Measurements from ENCODE around the gene IPO9. TPM values are rescaled to one million over a fixed set of nuclear protein-coding genes. Genes with fewer than 3 reads are reported as not detected.
"Not testable (repeated sequence)": the region's sequence is repeated elsewhere in the genome, so short reads cannot be mapped to it uniquely, and the experiment has no call there.

IPO9 gene
- total RNA-seq, 2 experiments from 2014 or later = 65.1 to 66.0 TPM

- CTCF ChIA-PET = interaction anchor here (1.0 to 2.4 kb wide), 6 partner anchors 12 to 150 kb away, joined by 3 to 8 read pairs (median 4); no protein-coding TSS in a partner anchor
- H3K36me3 Mint-ChIP-seq (ENCODE audit: low read depth) = peaks cover 24% of the 10 kb centered on the region
- H3K27ac Mint-ChIP-seq = no peak overlapping the region
- no peak overlapping the region for H3K4me3 Mint-ChIP-seq
- POLR2A ChIA-PET = no interaction called here
- H3K27me3 Mint-ChIP-seq = no peaks in the 10 kb centered on the region
- no peak for DNase-seq
- ATAC-seq = no peak
- intact Hi-C loops (cut with DNase I, micrococcal nuclease) = no loop called here
- no peaks in the 10 kb centered on the region for H3K9me3 Mint-ChIP-seq (ENCODE audit: low read depth)
- H3K4me1 Mint-ChIP-seq = peaks cover 16% of the 10 kb centered on the region
These were observed 20.6 kb downstream of the IPO9 start for GRCh38 chr1:201849372-201850052.

- H3K9me3 Mint-ChIP-seq (ENCODE audit: low read depth) = no peaks in the 10 kb centered on the region
- no peak overlapping the region for H3K27ac Mint-ChIP-seq
- peaks cover 15% of the 10 kb centered on the region for H3K4me1 Mint-ChIP-seq
- CTCF ChIA-PET = interaction anchor here (1.0 to 2.4 kb wide), 5 partner anchors 8 to 149 kb away, joined by 3 to 8 read pairs (median 4); no protein-coding TSS in a partner anchor
- H3K4me3 Mint-ChIP-seq = no peak overlapping the region
- H3K27me3 Mint-ChIP-seq = no peaks in the 10 kb centered on the region
- intact Hi-C loops (cut with DNase I, micrococcal nuclease) = no loop called here
- ATAC-seq (no peak), DNase-seq (no peak)
- POLR2A ChIA-PET = no interaction called here
- H3K36me3 Mint-ChIP-seq (ENCODE audit: low read depth) = peaks cover 26% of the 10 kb centered on the region
These were observed 21.1 kb downstream of the IPO9 start for GRCh38 chr1:201850053-201850397.

- H3K27me3 Mint-ChIP-seq = no peaks in the 10 kb centered on the region
- H3K9me3 Mint-ChIP-seq (ENCODE audit: low read depth) = no peaks in the 10 kb centered on the region
- ChIA-PET CTCF (interaction anchor here (0.6 to 2.4 kb wide), 2 partner anchors 38 to 44 kb away, joined by 3 to 8 read pairs; no protein-coding TSS in a partner anchor), POLR2A (no interaction called here)
- peaks cover 41% of the 10 kb centered on the region for H3K36me3 Mint-ChIP-seq (ENCODE audit: low read depth)
- peaks cover 5% of the 10 kb centered on the region for H3K4me1 Mint-ChIP-seq
- intact Hi-C loops (cut with DNase I, micrococcal nuclease) = no loop called here
- ATAC-seq (no peak), DNase-seq (no peak)
- no peak overlapping the region for H3K4me3 Mint-ChIP-seq
- no peak overlapping the region for H3K27ac Mint-ChIP-seq
These were observed 23.0 kb downstream of the IPO9 start for GRCh38 chr1:201851949-201852348.

GRCh38 chr1:201856722-201857121 lies 27.8 kb downstream of the IPO9 start:
- ATAC-seq; intact Hi-C loops (cut with DNase I, micrococcal nuclease); H3K4me1 Mint-ChIP-seq; DNase-seq; H3K4me3 Mint-ChIP-seq; H3K27me3 Mint-ChIP-seq; H3K27ac Mint-ChIP-seq; POLR2A ChIA-PET; H3K9me3 Mint-ChIP-seq (ENCODE audit: low read depth): not testable (repeated sequence)
- H3K36me3 Mint-ChIP-seq (ENCODE audit: low read depth) = peaks cover 54% of the 10 kb centered on the region
- CTCF ChIA-PET = interaction anchor here (0.6 to 1.8 kb wide), 5 partner anchors 11 to 116 kb away, joined by 3 to 5 read pairs (median 3); no protein-coding TSS in a partner anchor

GRCh38 chr1:201859424-201859823 lies 30.5 kb downstream of the IPO9 start:
- POLR2A ChIA-PET = no interaction called here
- H3K4me3 Mint-ChIP-seq = no peak overlapping the region
- CTCF ChIA-PET = interaction anchor here (0.8 to 1.9 kb wide), 2 partner anchors 8 to 36 kb away, joined by 3 to 5 read pairs; no protein-coding TSS in a partner anchor
- H3K9me3 Mint-ChIP-seq (ENCODE audit: low read depth) = no peaks in the 10 kb centered on the region
- H3K27ac Mint-ChIP-seq = no peak overlapping the region
- intact Hi-C loops (cut with DNase I, micrococcal nuclease) = no loop called here
- no peaks in the 10 kb centered on the region for H3K27me3 Mint-ChIP-seq
- no peaks in the 10 kb centered on the region for H3K4me1 Mint-ChIP-seq
- ATAC-seq = no peak
- no peak for DNase-seq
- peaks cover 47% of the 10 kb centered on the region for H3K36me3 Mint-ChIP-seq (ENCODE audit: low read depth)

- Mint-ChIP-seq H3K4me1 (no peaks in the 10 kb centered on the region), H3K4me3 (no peak overlapping the region), H3K27me3 (no peaks in the 10 kb centered on the region), H3K36me3 (ENCODE audit: low read depth) (peaks cover 36% of the 10 kb centered on the region), H3K9me3 (ENCODE audit: low read depth) (no peaks in the 10 kb centered on the region), H3K27ac (no peak overlapping the region)
- DNase-seq = no peak
- CTCF ChIA-PET = interaction anchor here (0.6 to 1.4 kb wide), 2 partner anchors 13 to 76 kb away, joined by 3 to 11 read pairs; no protein-coding TSS in a partner anchor
- intact Hi-C loops (cut with DNase I, micrococcal nuclease) = no loop called here
- ATAC-seq = no peak
- POLR2A ChIA-PET = no interaction called here
These were observed 32.5 kb downstream of the IPO9 start for GRCh38 chr1:201861448-201861847.

GRCh38 chr1:201870397-201870796 lies 41.4 kb downstream of the IPO9 start:
- DNase-seq (no peak), ATAC-seq (no peak)
- no peaks in the 10 kb centered on the region for H3K9me3 Mint-ChIP-seq (ENCODE audit: low read depth)
- peaks cover 60% of the 10 kb centered on the region for H3K36me3 Mint-ChIP-seq (ENCODE audit: low read depth)
- no peaks in the 10 kb centered on the region for H3K4me1 Mint-ChIP-seq
- intact Hi-C loops (cut with DNase I, micrococcal nuclease) = no loop called here
- H3K4me3 Mint-ChIP-seq = no peak overlapping the region
- no peak overlapping the region for H3K27ac Mint-ChIP-seq
- no peaks in the 10 kb centered on the region for H3K27me3 Mint-ChIP-seq
- ChIA-PET CTCF (interaction anchor here (0.6 to 1.1 kb wide), 2 partner anchors 41 to 63 kb away, joined by 3 read pairs; partner anchors contain the start of gene IPO9), POLR2A (no interaction called here)

GRCh38 chr1:201874672-201875071 lies 45.7 kb downstream of the IPO9 start:
- ATAC-seq = no peak
- no peak for DNase-seq
- no peak overlapping the region for H3K4me3 Mint-ChIP-seq
- intact Hi-C loops (cut with DNase I, micrococcal nuclease) = loop anchor here in 1 of 2 experiments (5.0 kb wide), 1 partner anchor 98 kb away; no protein-coding TSS in a partner anchor
- H3K4me1 Mint-ChIP-seq = no peaks in the 10 kb centered on the region
- ChIA-PET CTCF (interaction anchor here (0.7 to 1.5 kb wide), 2 partner anchors 21 to 92 kb away, joined by 5 read pairs; no protein-coding TSS in a partner anchor), POLR2A (interaction anchor here (0.5 kb wide), 1 partner anchor 351 kb away, joined by 3 read pairs; no protein-coding TSS in a partner anchor)
- H3K27ac Mint-ChIP-seq = no peak overlapping the region
- H3K36me3 Mint-ChIP-seq (ENCODE audit: low read depth) = peaks cover 46% of the 10 kb centered on the region
- H3K9me3 Mint-ChIP-seq (ENCODE audit: low read depth) = no peaks in the 10 kb centered on the region
- no peaks in the 10 kb centered on the region for H3K27me3 Mint-ChIP-seq

GRCh38 chr1:201876148-201876818 lies 47.3 kb downstream of the IPO9 start:
- H3K36me3 Mint-ChIP-seq (ENCODE audit: low read depth) = peaks cover 38% of the 10 kb centered on the region
- intact Hi-C loops (cut with DNase I, micrococcal nuclease) = loop anchor here in 1 of 2 experiments (5.0 kb wide), 1 partner anchor 96 kb away; no protein-coding TSS in a partner anchor
- CTCF ChIA-PET = interaction anchor here (0.6 kb wide), 1 partner anchor 38 kb away, joined by 4 read pairs; no protein-coding TSS in a partner anchor

GRCh38 chr1:201877877-201878401 lies 49.0 kb downstream of the IPO9 start:
- peak; percentile 77 for ATAC-seq
- no peaks in the 10 kb centered on the region for H3K4me1 Mint-ChIP-seq
- intact Hi-C loops (cut with DNase I, micrococcal nuclease) = loop anchor here in 1 of 2 experiments (5.0 kb wide), 1 partner anchor 94 kb away; no protein-coding TSS in a partner anchor
- no peaks in the 10 kb centered on the region for H3K27me3 Mint-ChIP-seq
- no peaks in the 10 kb centered on the region for H3K9me3 Mint-ChIP-seq (ENCODE audit: low read depth)
- CTCF ChIA-PET = interaction anchor here (0.7 to 2.6 kb wide), 14 partner anchors 8 to 178 kb away, joined by 3 to 20 read pairs (median 5); partner anchors contain the start of gene SHISA4
- POLR2A ChIA-PET = interaction anchor here (0.6 to 0.7 kb wide), 2 partner anchors 251 to 294 kb away, joined by 5 to 6 read pairs; no protein-coding TSS in a partner anchor
- no peak overlapping the region for H3K4me3 Mint-ChIP-seq
- peaks cover 22% of the 10 kb centered on the region for H3K36me3 Mint-ChIP-seq (ENCODE audit: low read depth)
- H3K27ac Mint-ChIP-seq = no peak overlapping the region
- peak; percentile 44 for DNase-seq

More at GRCh38 chr1:201876148-201876818, 47.3 kb downstream of the IPO9 start:
- no peak overlapping the region for H3K27ac Mint-ChIP-seq
- no peaks in the 10 kb centered on the region for H3K27me3 Mint-ChIP-seq
- no peaks in the 10 kb centered on the region for H3K4me1 Mint-ChIP-seq
- POLR2A ChIA-PET = no interaction called here
- DNase-seq (no peak), ATAC-seq (no peak)
- H3K4me3 Mint-ChIP-seq = no peak overlapping the region
- H3K9me3 Mint-ChIP-seq (ENCODE audit: low read depth) = no peaks in the 10 kb centered on the region

- ChIA-PET POLR2A (no interaction called here), CTCF (interaction anchor here (0.7 to 3.9 kb wide), 8 partner anchors 9 to 260 kb away, joined by 3 to 26 read pairs (median 4); no protein-coding TSS in a partner anchor)
- intact Hi-C loops (cut with DNase I, micrococcal nuclease) = no loop called here
These were observed 52.1 kb downstream of the IPO9 start for GRCh38 chr1:201880928-201881571.

More at GRCh38 chr1:201880928-201881571, 52.1 kb downstream of the IPO9 start:
- H3K36me3 Mint-ChIP-seq (ENCODE audit: low read depth) = peaks cover 2% of the 10 kb centered on the region
- H3K4me3 Mint-ChIP-seq = no peak overlapping the region
- H3K27ac Mint-ChIP-seq = no peak overlapping the region
- no peaks in the 10 kb centered on the region for H3K9me3 Mint-ChIP-seq (ENCODE audit: low read depth)
- no peak for DNase-seq
- H3K4me1 Mint-ChIP-seq = peaks cover 4% of the 10 kb centered on the region
- no peaks in the 10 kb centered on the region for H3K27me3 Mint-ChIP-seq
- no peak for ATAC-seq

Measured in activated CD4-positive, alpha-beta T cell treated with anti-CD3 and anti-CD28 coated beads for 36 hours (primary cell).